GM12892 (cell line): ENCODE data around the gene KCTD19.
A peak's percentile ranks its signal among the peaks of the same experiment; 100 is the strongest.

ENCODE experiments used
- DNase-seq: peaks from one replicate; pipeline ENCODE4 v3.0.0; 2011; ENCODE audit not compliant: insufficient read length
- FAIRE-seq: peaks from 2 replicates; lab custom pipeline; 2011; peaks lifted over from hg19 to GRCh38; lab: Jason Lieb, UNC
- POLR2A ChIP-seq: IDR thresholded peaks from 2 replicates; pipeline ENCODE4 v1.6.1; 2011; ENCODE audit warnings: low read depth, low read length, control low read depth
- POLR2AphosphoS5 ChIP-seq: IDR thresholded peaks from 2 replicates; pipeline ENCODE4 v1.6.1; 2011; ENCODE audit warnings: low read depth, low read length, control low read depth
- TAF1 ChIP-seq: IDR thresholded peaks from 2 replicates; pipeline ENCODE4 v1.6.1; 2011; ENCODE audit warnings: low read depth, mild to moderate bottlenecking, control low read depth, low read length, borderline replicate concordance

Gene KCTD19

GRCh38 chr16:67252609-67253497 lies 73.7 kb downstream of the KCTD19 start:
- FAIRE-seq: no peak
- no peak for TF ChIP-seq POLR2AphosphoS5
- no peak for TF ChIP-seq POLR2A
- no peak for TF ChIP-seq TAF1
- no peak for DNase-seq

GRCh38 chr16:67250045-67250327 lies 76.6 kb downstream of the KCTD19 start:
- FAIRE-seq (no peak), DNase-seq (no peak)
- no peak for TF ChIP-seq POLR2AphosphoS5
- no peak for TF ChIP-seq TAF1
- TF ChIP-seq POLR2A: no peak

- TF ChIP-seq POLR2A: no peak
- no peak for DNase-seq
These were observed 77.1 kb downstream of the KCTD19 start for GRCh38 chr16:67249178-67250044.

GRCh38 chr16:67248401-67249177 lies 78.0 kb downstream of the KCTD19 start, which contains the start of gene SLC9A5:
Gene SLC9A5 (plus strand): TSS chr16:67248979. CDS start chr16:67249015, 36 bp downstream.
- FAIRE-seq (no peak), DNase-seq (peak; percentile 52)
- TF ChIP-seq POLR2AphosphoS5 (no peak), POLR2A (peak; percentile 52)

More at GRCh38 chr16:67249178-67250044, 77.1 kb downstream of the KCTD19 start:
- peak; percentile 24 for FAIRE-seq

GRCh38 chr16:67248073-67248400 lies 78.5 kb downstream of the KCTD19 start:
- no peak for TF ChIP-seq POLR2AphosphoS5
- no peak for DNase-seq
- FAIRE-seq: peak; percentile 24

GRCh38 chr16:67247192-67248072 lies 79.1 kb downstream of the KCTD19 start, which contains the start of gene FHOD1:
Gene FHOD1 (minus strand): TSS chr16:67247481. CDS start chr16:67247410, 71 bp downstream.
- peak; percentile 91 for FAIRE-seq
- peak; percentile 88 for DNase-seq
- peak; percentile 65; the same call in 1 of the 2 replicates for TF ChIP-seq TAF1
- TF ChIP-seq POLR2A: peak; percentile 70; the same call in 1 of the 2 replicates
- no peak for TF ChIP-seq POLR2AphosphoS5

GRCh38 chr16:67246756-67247191 lies 79.8 kb downstream of the KCTD19 start:
- no peak for TF ChIP-seq TAF1
- no peak for TF ChIP-seq POLR2A
- no peak for TF ChIP-seq POLR2AphosphoS5
- FAIRE-seq (no peak), DNase-seq (no peak)

- DNase-seq: peak; percentile 63
- FAIRE-seq: peak; percentile 79
- TF ChIP-seq TAF1 (no peak), POLR2A (peak; percentile 51; the same call in 1 of the 2 replicates)
These were observed 80.3 kb downstream of the KCTD19 start for GRCh38 chr16:67246081-67246755.

GRCh38 chr16:67245674-67246080 lies 80.9 kb downstream of the KCTD19 start:
- no peak for FAIRE-seq
- TF ChIP-seq TAF1 (no peak), POLR2A (no peak), POLR2AphosphoS5 (no peak)

GRCh38 chr16:67245186-67245585 lies 81.4 kb downstream of the KCTD19 start:
- no peak for TF ChIP-seq POLR2A
- no peak for TF ChIP-seq TAF1
- no peak for TF ChIP-seq POLR2AphosphoS5
- FAIRE-seq (no peak), DNase-seq (no peak)

More at GRCh38 chr16:67245674-67246080, 80.9 kb downstream of the KCTD19 start:
- DNase-seq: no peak
